ENCODE results near the gene THSD8.

Gene THSD8

DNA sequence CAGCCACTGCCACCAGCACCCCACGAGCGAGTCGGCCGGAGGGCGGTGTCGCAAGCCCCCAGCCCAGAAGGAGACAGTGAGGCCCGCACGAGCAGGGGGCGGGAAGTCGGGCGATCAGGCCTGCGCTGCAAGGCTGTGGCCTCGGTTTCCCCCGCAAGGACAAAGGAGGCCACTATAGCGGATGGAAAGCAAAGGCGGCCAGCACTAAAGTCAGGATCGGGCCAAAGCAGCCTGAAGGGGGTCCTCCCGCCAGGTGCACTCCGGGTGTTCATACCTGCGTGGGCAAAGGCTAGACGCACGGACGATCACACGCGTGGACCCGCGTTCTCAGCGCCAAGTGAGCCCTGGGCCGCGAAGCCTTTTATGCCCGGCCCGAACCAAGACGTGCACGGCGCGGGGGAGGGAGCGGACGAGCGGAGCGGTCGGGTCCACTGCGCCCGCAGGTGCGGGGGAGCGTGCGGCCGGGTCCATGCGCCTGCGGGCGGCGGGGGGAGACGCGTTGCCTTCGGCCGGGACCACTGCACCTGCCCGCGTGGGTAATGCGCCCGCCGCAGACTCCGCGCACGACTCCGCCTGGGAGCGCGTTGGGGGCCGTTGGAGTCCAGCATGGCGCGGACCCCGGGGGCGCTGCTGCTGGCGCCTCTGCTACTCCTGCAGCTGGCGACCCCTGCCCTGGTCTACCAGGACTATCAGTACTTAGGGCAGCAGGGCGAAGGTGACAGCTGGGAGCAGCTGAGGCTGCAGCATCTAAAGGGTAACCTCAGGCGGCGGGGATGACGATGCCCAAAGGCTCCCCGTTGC is at the start of gene THSD8, which contains the start of gene PRDX2:
Gene THSD8 (plus strand): TSS at position 604 of the 801 bp plus-strand sequence. CDS start 3 bp downstream, at position 607.
Gene PRDX2 (minus strand): TSS at position 335 of the 801 bp plus-strand sequence. CDS start 539 bp downstream, outside the sequence.
- DNase-seq = peak; percentile 75

DNA sequence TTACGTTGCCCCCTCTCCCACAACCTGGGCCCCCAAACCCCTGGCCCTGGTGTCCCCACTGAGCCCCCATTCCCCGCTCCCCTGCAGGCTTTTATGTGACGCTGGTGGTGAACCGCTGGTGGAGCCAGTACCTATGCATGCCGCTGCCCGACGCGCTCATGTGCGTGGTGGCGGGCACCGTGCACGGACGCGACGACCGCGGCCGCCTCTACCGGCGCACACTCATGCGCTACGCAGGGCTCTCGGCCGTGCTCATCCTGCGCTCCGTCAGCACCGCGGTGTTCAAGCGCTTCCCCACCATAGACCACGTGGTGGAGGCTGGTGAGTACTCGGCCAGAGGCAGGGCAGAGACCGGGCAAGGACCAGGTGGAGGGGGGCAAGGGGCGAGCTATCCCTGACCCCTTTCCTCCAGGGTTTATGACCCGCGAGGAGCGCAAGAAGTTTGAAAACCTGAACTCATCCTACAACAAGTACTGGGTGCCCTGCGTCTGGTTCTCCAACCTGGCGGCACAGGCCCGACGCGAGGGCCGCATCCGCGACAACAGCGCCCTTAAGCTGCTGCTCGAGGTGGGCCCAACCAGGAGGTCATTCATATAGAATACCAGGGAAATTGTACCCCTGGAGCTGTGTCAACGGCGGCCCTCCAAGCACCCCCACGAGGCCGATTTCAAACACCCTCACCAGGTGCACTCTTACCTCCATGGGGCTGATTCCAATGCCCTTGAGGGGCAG is 47.2 kb upstream of the THSD8 start:
- no peak for DNase-seq

- no peak for DNase-seq
Observed at GRCh38 chr19:12756150-12756883, 45.6 kb upstream of the THSD8 start.

DNA sequence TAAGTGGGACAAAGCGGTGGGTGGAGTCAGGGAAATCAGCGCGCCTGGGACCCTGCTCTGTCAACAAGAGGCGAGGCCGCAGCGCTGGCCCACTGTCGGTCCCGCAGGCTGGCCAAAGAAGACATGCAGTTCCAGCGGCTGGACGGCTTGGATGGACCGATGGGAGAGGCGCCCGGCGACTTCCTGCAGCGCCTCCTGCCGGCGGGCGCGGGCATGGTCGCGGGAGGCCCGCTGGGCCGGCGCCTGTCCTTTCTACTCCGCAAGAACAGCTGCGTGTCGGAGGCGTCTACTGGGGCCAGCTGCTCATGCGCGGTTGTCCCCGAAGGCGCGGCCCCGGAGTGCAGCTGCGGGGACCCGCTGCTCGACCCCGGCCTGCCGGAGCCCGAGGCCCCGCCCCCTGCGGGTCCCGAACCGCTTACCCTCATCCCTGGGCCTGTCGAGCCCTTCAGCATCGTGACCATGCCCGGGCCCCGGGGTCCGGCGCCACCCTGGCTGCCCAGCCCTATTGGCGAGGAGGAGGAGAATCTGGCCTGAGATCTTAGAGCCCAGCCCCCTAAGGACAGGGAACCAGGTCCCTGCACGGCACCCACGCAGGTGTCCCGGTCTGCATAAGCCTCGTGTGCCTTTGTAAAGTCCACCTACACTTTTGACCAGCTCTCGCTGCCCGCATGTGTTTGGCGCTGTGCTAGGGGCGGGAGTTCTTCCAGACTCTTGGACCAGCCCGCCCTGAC is 44.2 kb upstream of the THSD8 start:
- peak; percentile 43 for DNase-seq

- no peak for DNase-seq
Observed at GRCh38 chr19:12759686-12760085, 42.2 kb upstream of the THSD8 start.

DNA sequence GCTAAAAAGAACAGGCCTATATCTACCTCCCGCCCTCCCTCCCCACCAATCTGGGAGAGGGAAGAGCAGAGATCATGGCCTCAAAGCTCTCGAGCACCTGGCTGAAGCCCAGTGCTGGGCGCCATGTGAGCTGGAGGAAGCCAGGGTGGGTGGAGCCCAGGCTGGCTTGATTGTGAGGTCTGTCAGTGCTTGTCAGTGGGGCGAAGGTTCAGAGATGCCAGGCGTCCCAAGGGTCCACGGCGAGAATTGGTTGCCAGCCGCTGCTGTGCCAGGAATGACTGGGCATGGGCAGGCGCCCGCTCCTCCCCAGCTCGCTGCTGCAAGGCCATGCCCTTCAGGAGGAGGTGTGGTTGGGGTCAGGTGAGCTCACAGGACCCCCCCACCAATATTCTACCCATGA is 38.8 kb upstream of the THSD8 start:
- no peak for DNase-seq

DNA sequence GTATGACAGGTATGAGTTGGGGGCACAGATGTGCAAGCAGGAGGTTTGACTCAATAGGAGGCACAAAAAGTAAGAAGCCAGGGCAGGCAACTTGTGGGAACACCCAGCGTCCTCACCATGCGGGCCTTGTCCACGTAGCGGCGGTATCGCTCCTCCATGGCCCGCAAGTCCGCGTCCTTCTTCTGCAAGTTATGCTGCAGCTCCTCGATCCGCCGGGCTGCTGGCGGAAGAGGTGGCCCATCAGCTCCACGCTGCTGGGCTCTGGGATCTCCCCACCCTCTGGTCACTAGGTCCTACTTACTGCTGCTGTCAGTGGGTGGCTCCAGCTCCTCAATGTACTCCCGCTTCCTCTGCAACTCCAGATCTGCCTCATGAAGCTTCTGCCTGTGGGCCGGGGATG is 37.2 kb upstream of the THSD8 start:
- DNase-seq = no peak

- DNase-seq = no peak
Observed at GRCh38 chr19:12766051-12766521, 35.8 kb upstream of the THSD8 start.

DNA sequence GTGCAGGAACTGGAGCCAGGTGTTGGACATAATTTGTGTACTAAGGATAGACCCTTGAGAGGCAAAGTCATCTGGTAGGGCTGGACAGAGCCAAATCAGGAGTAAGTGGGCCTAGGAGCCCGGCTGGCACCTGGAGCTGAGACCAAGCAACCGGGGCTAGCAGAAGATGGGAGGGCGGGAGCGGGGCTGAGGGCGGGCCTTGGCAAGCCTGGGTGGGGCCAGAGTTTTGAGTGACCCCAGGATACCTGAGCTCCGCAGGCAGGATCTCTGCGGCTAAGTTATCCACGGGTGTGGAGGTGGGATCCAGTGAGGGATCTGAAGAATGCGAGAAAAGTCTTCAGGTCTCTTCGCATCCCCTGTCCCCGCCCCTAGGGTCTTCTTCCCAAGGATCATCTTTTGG is 34.7 kb upstream of the THSD8 start:
- DNase-seq = no peak

DNA sequence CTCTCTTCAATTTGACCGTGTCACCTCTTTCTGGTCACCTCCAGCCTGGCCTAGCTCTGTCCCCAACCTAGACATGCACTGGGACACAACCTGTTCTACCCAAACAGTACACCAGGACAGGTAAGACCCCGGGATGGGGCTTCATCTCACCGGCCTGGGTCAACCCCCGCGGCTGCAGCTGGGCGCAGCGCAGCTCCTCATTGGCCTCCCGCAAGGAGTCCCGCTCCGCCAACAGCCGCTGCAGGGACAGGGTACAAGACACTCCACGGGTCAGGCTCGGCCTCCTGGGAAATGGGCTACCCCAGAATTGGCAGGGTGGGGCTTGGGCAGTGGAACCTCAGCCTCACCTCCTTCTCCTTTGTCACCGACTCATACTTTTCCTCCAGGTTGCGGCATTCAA is 34.2 kb upstream of the THSD8 start:
- DNase-seq = no peak

DNA sequence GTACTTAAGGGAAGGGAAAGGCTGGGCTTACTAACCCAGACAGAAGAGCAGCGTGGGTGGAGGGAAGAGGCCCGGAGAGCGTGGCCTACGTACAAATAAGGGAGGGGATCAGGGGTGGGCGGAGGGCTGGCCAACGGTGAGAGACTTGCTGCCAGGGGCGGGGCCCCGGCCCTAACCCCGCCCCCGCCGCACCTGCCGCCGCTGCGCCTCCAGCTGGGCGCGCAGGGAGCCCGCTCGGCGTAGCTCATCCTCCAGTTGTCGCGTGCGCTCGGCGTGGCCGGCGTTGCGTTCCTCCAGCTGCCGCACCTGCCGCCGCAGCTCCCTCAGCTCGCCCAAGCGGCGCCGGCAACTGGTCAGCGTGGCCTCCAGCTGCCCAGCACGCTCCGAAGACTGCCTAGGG is 32.2 kb upstream of the THSD8 start:
- peak; percentile 56 for DNase-seq

DNA sequence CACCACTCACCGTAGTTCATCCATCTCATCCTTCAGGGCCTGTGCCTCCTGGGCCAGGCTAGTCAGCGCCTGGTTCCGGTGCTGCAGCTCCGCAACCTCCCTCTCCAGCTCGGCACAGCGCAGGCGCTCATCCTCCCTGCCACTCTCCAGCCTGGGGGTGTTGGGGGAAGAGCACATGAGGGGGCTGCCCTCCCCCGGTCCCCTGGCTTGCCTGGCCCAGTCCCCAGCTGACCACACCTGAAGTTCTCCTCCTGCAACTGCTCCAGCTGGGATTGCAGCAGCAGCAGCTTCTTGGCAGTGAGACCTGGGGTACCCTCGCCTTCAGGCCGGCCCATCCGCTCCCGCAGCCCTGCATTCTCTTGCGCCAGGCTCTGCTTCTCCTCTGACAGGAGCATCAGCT is 30.9 kb upstream of the THSD8 start:
- DNase-seq = no peak

DNA sequence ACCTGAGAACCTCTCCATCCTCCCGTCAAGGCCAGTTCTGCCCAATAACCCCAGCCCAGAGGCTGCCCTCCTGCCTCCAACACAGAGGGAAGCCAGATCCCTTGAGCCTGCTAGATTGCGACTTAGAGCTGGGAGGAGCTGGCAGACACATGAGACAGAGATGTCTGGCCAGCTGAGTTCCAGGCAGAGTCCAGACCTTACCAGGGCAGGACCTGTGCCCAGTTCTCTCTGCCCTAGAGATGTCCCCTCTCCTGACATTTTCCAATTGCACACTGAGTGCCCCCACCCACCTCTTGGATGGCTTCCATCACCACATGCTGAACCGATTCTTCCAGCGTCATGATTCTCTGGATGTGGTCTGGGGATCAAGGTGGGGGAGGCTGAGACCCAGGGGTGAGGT is 29.5 kb upstream of the THSD8 start:
- no peak for DNase-seq

GRCh38 chr19:12773571-12773970 is 28.3 kb upstream of the THSD8 start:
- no peak for DNase-seq

DNA sequence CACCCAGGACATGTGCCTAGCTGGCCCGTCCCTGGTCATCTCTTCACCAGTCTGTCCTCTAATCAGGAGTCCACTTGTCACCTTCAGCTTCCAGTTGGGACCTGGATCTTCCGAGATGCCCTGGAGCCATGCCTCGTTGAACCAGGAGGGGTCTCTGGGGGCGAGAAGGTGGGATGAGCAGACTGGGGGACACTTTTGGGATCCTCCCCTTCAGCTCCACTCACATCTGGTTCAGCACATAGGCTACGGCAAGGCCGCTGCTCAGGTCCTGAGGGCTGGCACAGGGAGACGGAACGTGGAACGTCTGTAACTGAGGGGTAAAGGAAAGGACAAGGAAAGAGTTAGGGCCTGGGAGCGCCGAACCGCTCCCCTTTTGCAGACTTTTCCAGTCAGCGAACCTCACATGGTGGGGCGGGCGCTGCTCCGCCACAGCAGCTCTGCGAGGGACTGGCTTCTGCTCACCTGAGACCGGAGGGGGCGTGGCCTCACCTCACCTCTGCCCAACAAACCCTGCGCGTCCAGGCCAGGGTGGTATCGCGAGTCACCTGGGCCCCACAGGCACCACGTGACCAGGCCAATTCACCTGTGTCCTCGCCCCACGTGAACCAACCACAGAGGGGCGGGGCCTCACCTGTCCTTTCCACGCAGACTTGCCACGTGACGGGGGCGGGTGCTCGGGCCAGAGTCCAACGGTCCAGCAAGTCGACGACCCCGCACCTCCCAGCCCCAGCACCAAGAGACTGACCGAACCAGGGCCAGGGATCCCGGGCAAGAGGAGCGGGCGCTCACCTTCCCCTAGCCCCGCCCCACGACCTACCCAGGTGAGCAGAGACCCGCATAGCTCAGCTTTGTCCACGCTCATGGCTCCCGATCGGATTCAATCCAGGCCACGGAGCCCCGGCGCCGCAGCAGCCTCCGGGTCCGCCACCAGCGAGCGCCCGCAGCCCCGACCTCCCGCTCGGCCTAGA is 27.0 kb upstream of the THSD8 start, which contains the start of gene HOOK2:
Gene HOOK2 (minus strand): TSS at position 965 of the 968 bp plus-strand sequence. CDS start 103 bp downstream, at position 862.
- DNase-seq = no peak

GRCh38 chr19:12777217-12778016 is 24.5 kb upstream of the THSD8 start:
- DNase-seq = peak; percentile 71

DNA sequence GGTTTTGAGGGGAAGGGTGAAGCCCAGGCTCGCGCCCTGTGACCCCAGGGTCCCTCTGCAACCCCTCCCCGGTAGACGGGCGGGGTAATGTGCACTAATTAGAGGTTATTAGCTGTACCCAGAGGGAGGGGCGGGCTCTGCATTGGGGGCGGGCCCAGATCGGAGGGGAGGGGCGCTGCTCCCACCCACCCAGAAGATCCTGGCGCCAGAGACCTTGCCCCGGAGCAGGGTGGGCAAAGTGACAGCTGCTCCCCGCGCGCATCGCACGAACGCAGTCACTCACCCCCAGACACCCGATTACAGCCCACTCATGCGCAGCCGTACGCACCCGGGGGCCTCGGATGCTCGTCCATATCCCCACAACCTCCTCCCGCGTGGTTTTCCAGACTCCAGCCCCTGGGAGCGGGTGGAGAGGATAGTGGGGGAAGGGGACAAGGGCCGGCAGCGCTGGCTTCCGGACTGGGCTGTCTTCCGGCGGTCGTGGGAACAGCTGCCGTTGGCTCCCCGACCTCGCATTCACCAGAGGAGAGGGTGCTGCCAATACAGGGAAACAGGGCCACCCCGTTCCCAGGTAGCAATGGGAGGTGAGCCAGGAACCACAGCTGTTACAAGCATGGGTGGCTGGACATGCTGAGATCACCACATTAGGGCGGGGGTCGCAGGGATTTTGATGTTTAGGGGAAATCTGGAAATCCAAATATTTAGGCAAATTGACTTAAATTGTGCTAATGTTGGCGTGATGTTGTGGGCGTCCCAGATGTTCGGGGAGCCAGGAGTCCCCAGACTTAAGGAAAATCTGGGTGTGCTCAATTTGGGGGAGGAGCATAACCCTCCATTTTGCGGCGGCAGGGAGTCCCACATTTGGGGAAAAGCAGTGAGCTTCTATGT is 23.6 kb upstream of the THSD8 start:
- DNase-seq = peak; percentile 25

GRCh38 chr19:12778905-12779161 is 23.0 kb upstream of the THSD8 start:
- no peak for DNase-seq

DNA sequence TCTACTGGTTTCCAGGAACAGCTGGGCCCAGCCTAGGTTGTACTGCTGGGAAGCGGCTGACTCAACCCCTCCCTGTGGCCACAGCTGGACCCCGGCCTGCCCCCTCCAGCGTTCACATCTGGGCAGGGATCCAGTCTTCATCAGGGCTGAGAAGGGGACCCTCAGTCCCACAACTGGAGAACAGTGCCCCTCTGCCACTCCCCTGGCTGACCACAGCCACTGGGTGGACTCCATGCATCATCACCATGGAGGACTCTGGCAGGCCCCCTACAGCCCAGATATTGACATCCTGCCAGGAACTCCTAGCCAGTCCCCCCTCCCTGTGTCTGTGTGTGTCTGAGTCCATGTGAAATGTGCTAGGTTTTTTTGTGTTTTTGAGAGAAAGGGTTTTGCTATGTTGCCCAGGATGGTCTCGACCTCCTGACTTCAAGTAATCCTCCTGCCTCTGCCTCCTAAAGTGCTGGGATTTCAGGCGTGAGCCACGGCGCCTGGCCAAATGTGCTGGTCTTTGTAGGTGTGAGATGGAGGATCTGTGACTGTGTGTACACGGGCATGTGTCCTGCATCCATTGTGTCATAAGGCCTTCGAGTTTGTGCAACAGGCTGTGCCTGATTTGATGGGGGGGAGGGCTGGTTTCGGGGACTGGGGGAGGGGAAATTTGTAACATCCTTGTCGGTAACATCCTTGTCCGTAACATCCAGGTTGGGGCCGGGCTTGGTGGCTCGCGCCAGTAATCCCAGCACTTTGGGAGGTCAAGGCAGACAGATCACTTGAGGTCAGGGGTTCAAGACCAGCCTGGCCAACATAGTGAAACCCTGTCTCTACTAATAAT is 22.5 kb upstream of the THSD8 start:
- no peak for DNase-seq

All from activated effector memory CD4-positive, alpha-beta T cell treated with Interleukin-2 at 50 U/mL for 16 hours (primary cell).